GM19035 (cell line): ENCODE results near the gene MAB21L4.

Experiments used
- ATAC-seq: cut with Tn5 transposase; IDR thresholded peaks from one replicate; pipeline ENCODE4 v1.9.1; 2021; ENCODE audit not compliant: unreplicated experiment

MAB21L4 gene

GRCh38 chr2:240884221-240884620 lies 11.7 kb downstream of the MAB21L4 start:
- ATAC-seq, result no peak

GRCh38 chr2:240881913-240882312 lies 14.0 kb downstream of the MAB21L4 start:
- ATAC-seq, result no peak

- ATAC-seq, result no peak
Measured at GRCh38 chr2:240879105-240879504, 16.9 kb downstream of the MAB21L4 start.

- ATAC-seq, result no peak
Measured at GRCh38 chr2:240878341-240878936, 17.5 kb downstream of the MAB21L4 start.

GRCh38 chr2:240877460-240878340 lies 18.3 kb downstream of the MAB21L4 start:
- ATAC-seq, result no peak

- ATAC-seq, result no peak
Measured at GRCh38 chr2:240876475-240877251, 19.3 kb downstream of the MAB21L4 start.

GRCh38 chr2:240876035-240876474 lies 19.9 kb downstream of the MAB21L4 start:
- ATAC-seq, result no peak

GRCh38 chr2:240875228-240876034 lies 20.5 kb downstream of the MAB21L4 start:
- no peak for ATAC-seq

- no peak for ATAC-seq
Measured at GRCh38 chr2:240874715-240875227, 21.2 kb downstream of the MAB21L4 start.

- ATAC-seq, result no peak
Measured at GRCh38 chr2:240873805-240874714, 21.9 kb downstream of the MAB21L4 start.

- no peak for ATAC-seq
Measured at GRCh38 chr2:240873098-240873788, 22.7 kb downstream of the MAB21L4 start.

- ATAC-seq, result no peak
Measured at GRCh38 chr2:240872317-240873097, 23.4 kb downstream of the MAB21L4 start.

GRCh38 chr2:240871071-240871958 lies 24.6 kb downstream of the MAB21L4 start:
- ATAC-seq, result no peak

- ATAC-seq, result no peak
Measured at GRCh38 chr2:240869956-240870875, 25.7 kb downstream of the MAB21L4 start.

GRCh38 chr2:240869109-240869955 lies 26.6 kb downstream of the MAB21L4 start:
- ATAC-seq, result no peak
